HL-60 (cell line): ENCODE measurements around the gene LRBA.

Source experiments
- CTCF ChIP-seq: IDR thresholded peaks from one replicate; pipeline ENCODE4 v1.5.1; 2011; ENCODE audit warnings: low read length, control low read depth, inconsistent platforms; ENCODE audit not compliant: insufficient read depth
- POLR2AphosphoS5 ChIP-seq: IDR thresholded peaks from 2 replicates; pipeline ENCODE4 v1.6.1; 2012; ENCODE audit warnings: low read depth
- SPI1 ChIP-seq: IDR thresholded peaks from 2 replicates; pipeline ENCODE4 v1.6.1; 2012; ENCODE audit warnings: low read depth, mild to moderate bottlenecking, borderline replicate concordance
- TF ChIP-seq, protein P1 (sequence below): IDR thresholded peaks from 2 replicates; pipeline ENCODE4 v1.6.1; 2012; ENCODE audit warnings: low read depth; ENCODE audit not compliant: insufficient replicate concordance

- no peak for TF ChIP-seq CTCF
- no peak for TF ChIP-seq POLR2AphosphoS5
- TF ChIP-seq, protein P1, sequence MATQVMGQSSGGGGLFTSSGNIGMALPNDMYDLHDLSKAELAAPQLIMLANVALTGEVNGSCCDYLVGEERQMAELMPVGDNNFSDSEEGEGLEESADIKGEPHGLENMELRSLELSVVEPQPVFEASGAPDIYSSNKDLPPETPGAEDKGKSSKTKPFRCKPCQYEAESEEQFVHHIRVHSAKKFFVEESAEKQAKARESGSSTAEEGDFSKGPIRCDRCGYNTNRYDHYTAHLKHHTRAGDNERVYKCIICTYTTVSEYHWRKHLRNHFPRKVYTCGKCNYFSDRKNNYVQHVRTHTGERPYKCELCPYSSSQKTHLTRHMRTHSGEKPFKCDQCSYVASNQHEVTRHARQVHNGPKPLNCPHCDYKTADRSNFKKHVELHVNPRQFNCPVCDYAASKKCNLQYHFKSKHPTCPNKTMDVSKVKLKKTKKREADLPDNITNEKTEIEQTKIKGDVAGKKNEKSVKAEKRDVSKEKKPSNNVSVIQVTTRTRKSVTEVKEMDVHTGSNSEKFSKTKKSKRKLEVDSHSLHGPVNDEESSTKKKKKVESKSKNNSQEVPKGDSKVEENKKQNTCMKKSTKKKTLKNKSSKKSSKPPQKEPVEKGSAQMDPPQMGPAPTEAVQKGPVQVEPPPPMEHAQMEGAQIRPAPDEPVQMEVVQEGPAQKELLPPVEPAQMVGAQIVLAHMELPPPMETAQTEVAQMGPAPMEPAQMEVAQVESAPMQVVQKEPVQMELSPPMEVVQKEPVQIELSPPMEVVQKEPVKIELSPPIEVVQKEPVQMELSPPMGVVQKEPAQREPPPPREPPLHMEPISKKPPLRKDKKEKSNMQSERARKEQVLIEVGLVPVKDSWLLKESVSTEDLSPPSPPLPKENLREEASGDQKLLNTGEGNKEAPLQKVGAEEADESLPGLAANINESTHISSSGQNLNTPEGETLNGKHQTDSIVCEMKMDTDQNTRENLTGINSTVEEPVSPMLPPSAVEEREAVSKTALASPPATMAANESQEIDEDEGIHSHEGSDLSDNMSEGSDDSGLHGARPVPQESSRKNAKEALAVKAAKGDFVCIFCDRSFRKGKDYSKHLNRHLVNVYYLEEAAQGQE, result no peak
- TF ChIP-seq SPI1, result no peak
Measured at GRCh38 chr4:150888625-150889024, 126.5 kb downstream of the LRBA start.
